Mucosa of rectum (tissue), 2 donors: ENCODE data around the gene ARMC5.

Source experiments
- H3K27ac ChIP-seq, 2 donors: one replicate each; pipeline ENCODE4 v1.7.0; 2013; ENCODE audit warnings: inconsistent platforms in 2 of 2, low read depth in 2 of 2, low read length in 2 of 2
- H3K27me3 ChIP-seq, 2 donors: one replicate each; pipeline ENCODE4 v1.7.0; 2013; ENCODE audit warnings: low read length in 2 of 2; ENCODE audit not compliant: control insufficient read depth in 2 of 2, insufficient read depth in 2 of 2
- H3K36me3 ChIP-seq, 2 donors: one replicate each; pipeline ENCODE4 v1.7.0; 2013; ENCODE audit warnings: low read length in 2 of 2; ENCODE audit not compliant: control insufficient read depth in 2 of 2, insufficient read depth in 2 of 2
- H3K4me1 ChIP-seq, 2 donors: one replicate each; pipeline ENCODE4 v1.7.0; 2013; ENCODE audit warnings: low read length in 2 of 2, mild to moderate bottlenecking in 1 of 2; ENCODE audit not compliant: control insufficient read depth in 2 of 2, insufficient read depth in 2 of 2
- H3K4me3 ChIP-seq, 2 donors: one replicate each; pipeline ENCODE4 v1.7.0; 2013; ENCODE audit warnings: low read length in 2 of 2
- H3K9ac ChIP-seq, 2 donors: one replicate each; pipeline ENCODE4 v1.7.0; 2013; ENCODE audit warnings: low read length in 2 of 2, low read depth in 1 of 2, mild to moderate bottlenecking in 1 of 2
- H3K9me3 ChIP-seq, 2 donors: one replicate each; pipeline ENCODE4 v1.7.0; 2013; ENCODE audit warnings: low read length in 2 of 2; ENCODE audit not compliant: control insufficient read depth in 2 of 2
- donor health status: healthy.
- donor health status: Normal muscosa, but diverticular disease.

Gene ARMC5

GRCh38 chr16:31451681-31452351 is 7.5 kb upstream of the ARMC5 start:
- Histone ChIP-seq H3K27ac (no peak overlapping the region), H3K4me3 (no peak overlapping the region), H3K9ac (no peak overlapping the region), H3K9me3 (no peaks in the 10 kb centered on the region), H3K36me3 (peaks cover 0 to 2% of the 10 kb centered on the region in 2 donors), H3K4me1 (peaks cover 16 to 19% of the 10 kb centered on the region in 2 donors), H3K27me3 (no peaks in the 10 kb centered on the region)

GRCh38 chr16:31452631-31453106 is 6.6 kb upstream of the ARMC5 start:
- Histone ChIP-seq H3K36me3 (peaks cover 0 to 2% of the 10 kb centered on the region in 2 donors), H3K9me3 (no peaks in the 10 kb centered on the region), H3K27ac (peak overlapping the region in 1 of 2 donors; percentile 7), H3K9ac (no peak overlapping the region), H3K27me3 (no peaks in the 10 kb centered on the region), H3K4me3 (no peak overlapping the region), H3K4me1 (peaks cover 24 to 27% of the 10 kb centered on the region in 2 donors)

- Histone ChIP-seq H3K9ac (no peak overlapping the region), H3K27me3 (no peaks in the 10 kb centered on the region), H3K4me3 (peak overlapping the region in 1 of 2 donors; percentile 9), H3K27ac (peak overlapping the region; percentile 19 to 56), H3K4me1 (peaks cover 29 to 34% of the 10 kb centered on the region in 2 donors), H3K36me3 (peaks cover 0 to 2% of the 10 kb centered on the region in 2 donors), H3K9me3 (no peaks in the 10 kb centered on the region)
These were observed 5.8 kb upstream of the ARMC5 start for GRCh38 chr16:31453255-31454204.

- Histone ChIP-seq H3K4me1 (peaks cover 37 to 40% of the 10 kb centered on the region in 2 donors), H3K9ac (peak overlapping the region in 1 of 2 donors; percentile 12), H3K9me3 (no peaks in the 10 kb centered on the region), H3K27me3 (no peaks in the 10 kb centered on the region), H3K4me3 (no peak overlapping the region), H3K36me3 (peaks cover 0 to 2% of the 10 kb centered on the region in 2 donors), H3K27ac (no peak overlapping the region)
These were observed 3.5 kb upstream of the ARMC5 start for GRCh38 chr16:31455601-31456314.

- no peaks in the 10 kb centered on the region for H3K27me3 ChIP-seq
- H3K27ac ChIP-seq, result no peak overlapping the region
- H3K4me1 ChIP-seq, result peaks cover 35 to 38% of the 10 kb centered on the region in 2 donors
- H3K4me3 ChIP-seq, result peak overlapping the region in 1 of 2 donors; percentile 1
- no peaks in the 10 kb centered on the region for H3K9me3 ChIP-seq
- H3K36me3 ChIP-seq, result peaks cover 2 to 3% of the 10 kb centered on the region in 2 donors
- H3K9ac ChIP-seq, result no peak overlapping the region
These were observed 2.3 kb upstream of the ARMC5 start for GRCh38 chr16:31456988-31457360.

- Histone ChIP-seq H3K36me3 (peaks cover 8 to 13% of the 10 kb centered on the region in 2 donors), H3K9me3 (no peaks in the 10 kb centered on the region), H3K27ac (peak overlapping the region; percentile 99), H3K9ac (peak overlapping the region; percentile 94 to 96), H3K4me1 (peaks cover 34 to 37% of the 10 kb centered on the region in 2 donors), H3K27me3 (no peaks in the 10 kb centered on the region), H3K4me3 (peak overlapping the region; percentile 91)
These were observed 1.0 kb upstream of the ARMC5 start for GRCh38 chr16:31458073-31458843.

GRCh38 chr16:31459687-31460581 is 633 bp downstream of the ARMC5 start:
- Histone ChIP-seq H3K4me3 (peak overlapping the region; percentile 91), H3K36me3 (peaks cover 8 to 20% of the 10 kb centered on the region in 2 donors), H3K27ac (peak overlapping the region; percentile 99), H3K9me3 (no peaks in the 10 kb centered on the region), H3K9ac (peak overlapping the region; percentile 94 to 96), H3K4me1 (peaks cover 26 to 30% of the 10 kb centered on the region in 2 donors), H3K27me3 (no peaks in the 10 kb centered on the region)

GRCh38 chr16:31460582-31461002 is 1.3 kb downstream of the ARMC5 start:
- Histone ChIP-seq H3K27ac (peak overlapping the region; percentile 99), H3K4me3 (peak overlapping the region; percentile 72 to 88), H3K9ac (peak overlapping the region; percentile 34 to 82), H3K4me1 (peaks cover 22 to 29% of the 10 kb centered on the region in 2 donors), H3K9me3 (no peaks in the 10 kb centered on the region), H3K27me3 (no peaks in the 10 kb centered on the region), H3K36me3 (peaks cover 8 to 24% of the 10 kb centered on the region in 2 donors)
